ENCODE data around the gene SLC34A1.

SLC34A1 gene

DNA sequence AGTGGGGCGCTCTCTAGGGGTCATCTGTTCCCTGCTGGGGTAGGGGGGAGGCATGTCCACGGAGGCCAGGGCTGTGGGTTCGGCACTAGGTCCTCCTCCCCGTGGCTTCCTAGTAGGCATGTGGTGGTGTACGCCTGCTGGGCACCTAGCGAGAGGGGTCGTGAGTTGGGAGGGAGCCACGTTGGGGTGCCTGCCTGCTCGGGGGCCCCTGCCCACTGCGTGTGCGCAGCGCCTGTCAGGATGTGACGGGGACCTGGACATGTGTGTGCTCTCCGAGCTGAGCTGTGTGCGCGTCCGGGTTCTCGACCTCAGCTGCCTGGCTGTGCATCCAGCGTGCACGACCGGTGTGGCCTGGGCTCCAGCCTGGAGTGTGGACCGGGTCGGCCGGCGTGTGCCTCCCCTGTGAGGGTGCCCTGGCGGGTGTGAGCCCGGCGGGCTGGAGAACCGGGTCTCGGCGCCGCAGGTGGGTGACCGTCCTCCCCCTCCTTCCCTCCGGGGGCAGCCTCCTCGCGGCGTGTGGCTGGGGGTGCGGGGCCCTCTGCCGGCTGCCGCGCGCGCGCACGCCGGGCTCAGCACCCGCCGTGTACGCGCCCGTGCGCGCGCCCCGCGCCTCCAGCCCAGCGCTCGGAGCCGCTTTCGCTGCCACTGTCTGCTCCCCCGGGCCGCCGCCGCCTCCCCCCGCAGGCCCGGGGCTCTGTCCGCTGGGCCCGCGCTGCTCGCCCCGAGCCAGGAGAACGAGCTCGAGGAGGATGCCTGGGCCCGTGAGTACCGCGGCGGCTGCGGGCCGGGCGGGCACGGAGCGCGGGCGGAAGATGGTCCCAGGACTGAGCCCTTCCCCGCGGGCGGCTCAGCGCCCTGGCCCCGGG lies 62.2 kb downstream of the SLC34A1 start, which contains the start of gene PRR7:
PRR7 (plus strand) TSS at position 615 of the 866 bp plus-strand sequence. CDS start 8,254 bp downstream, outside the sequence.
- DNase-seq (ENCODE audit: low read depth) = peak; percentile 57

DNA sequence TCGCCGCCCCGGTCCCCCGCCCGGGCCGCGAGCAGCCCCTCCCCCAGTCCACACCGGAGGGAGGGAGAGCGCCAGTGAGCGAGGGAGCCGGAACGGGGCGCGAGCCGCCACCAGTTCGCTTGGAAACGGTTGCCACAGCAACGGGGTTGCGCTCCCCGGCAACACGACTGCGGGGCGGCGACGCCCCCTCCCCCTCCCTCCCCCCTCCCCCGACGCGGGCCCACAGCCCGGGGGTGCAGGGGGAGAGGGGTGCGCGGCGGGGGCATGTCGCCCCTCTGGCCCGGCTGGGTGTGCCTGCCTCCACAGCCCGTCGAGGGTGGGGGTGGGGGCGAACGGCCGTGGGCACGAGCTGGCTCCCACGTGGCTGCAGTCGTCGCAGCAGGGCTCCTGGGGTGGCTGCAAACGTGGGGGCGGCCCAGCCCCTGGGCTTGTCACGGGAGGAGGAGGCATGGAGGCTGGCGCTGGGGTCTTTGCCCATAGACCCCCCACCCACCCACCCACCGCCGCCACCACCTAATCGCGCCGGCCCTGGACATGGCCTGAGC lies 62.9 kb downstream of the SLC34A1 start:
- DNase-seq (ENCODE audit: low read depth) = peak; percentile 78

DNA sequence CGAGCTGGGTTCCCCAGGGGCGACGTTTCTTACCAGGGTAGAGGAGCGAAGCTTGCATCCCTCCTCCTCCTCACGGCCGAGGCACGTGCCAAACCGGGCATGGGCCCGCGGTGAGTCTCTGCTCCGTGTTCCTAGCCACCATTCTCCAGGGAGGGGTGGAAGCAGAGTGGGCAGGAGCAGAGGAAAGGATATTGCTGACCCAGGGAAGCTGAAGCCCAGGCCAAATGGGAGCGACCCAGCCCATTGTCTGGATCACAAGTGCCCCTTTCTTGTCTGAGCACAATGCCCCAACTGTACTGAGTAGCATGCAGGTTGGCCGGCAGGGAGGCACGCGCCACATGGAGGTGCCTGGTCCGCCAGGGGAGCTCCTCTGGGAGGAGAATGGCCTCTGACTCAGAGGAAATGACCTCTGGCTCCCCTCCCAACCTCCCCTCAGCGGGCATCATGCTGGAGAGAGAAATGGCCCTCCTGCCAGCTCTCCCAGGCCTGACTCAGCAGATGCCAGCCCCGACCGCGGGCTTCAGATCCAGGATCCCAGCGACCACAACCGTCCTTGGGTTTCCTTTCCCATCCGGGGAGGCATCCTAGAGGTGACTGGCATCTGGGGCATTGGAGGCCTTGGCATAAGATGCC lies 63.5 kb downstream of the SLC34A1 start:
- no peak for DNase-seq (ENCODE audit: low read depth)

All from T-helper 22 cell (primary cell).